Astrocyte (in vitro differentiated cells and primary cell): Measurements from ENCODE around the gene FAHD2A. TPM values are rescaled to one million over a fixed set of nuclear protein-coding genes. Genes with fewer than 3 reads are reported as not detected.
A peak's percentile ranks its signal among the peaks of the same experiment; 100 is the strongest.

ENCODE experiments used
- DNase-seq: peaks from one replicate; pipeline ENCODE4 v3.0.0-alpha.2; 2010; ENCODE audit warnings: low read depth
- FAIRE-seq: peaks from 2 replicates; lab custom pipeline; 2011; peaks lifted over from hg19 to GRCh38; lab: Jason Lieb, UNC
- H2AFZ ChIP-seq: 2 replicates; pipeline ENCODE4 v1.6.0; 2012; ENCODE audit warnings: low read depth, low read length, inconsistent platforms
- H3K27ac ChIP-seq: 2 replicates; pipeline ENCODE4 v1.5.1; 2011; ENCODE audit warnings: low read depth, low read length, inconsistent platforms
- H3K27me3 ChIP-seq: 2 replicates; pipeline ENCODE4 v1.6.0; 2011; ENCODE audit warnings: low read length, inconsistent platforms; ENCODE audit not compliant: insufficient read depth
- H3K36me3 ChIP-seq: 2 replicates; pipeline ENCODE4 v1.5.1; 2011; ENCODE audit warnings: low read length, inconsistent platforms; ENCODE audit not compliant: insufficient read depth
- H3K4me1 ChIP-seq: 2 replicates; pipeline ENCODE4 v1.5.1; 2011; ENCODE audit warnings: low read length, inconsistent platforms; ENCODE audit not compliant: insufficient read depth
- H3K4me2 ChIP-seq: 2 replicates; pipeline ENCODE4 v1.6.0; 2012; ENCODE audit warnings: low read length, inconsistent platforms
- H3K4me3 ChIP-seq: 2 replicates; pipeline ENCODE4 v1.5.1; 2011; ENCODE audit warnings: low read depth, mild to moderate bottlenecking, low read length, inconsistent platforms; ENCODE audit not compliant: insufficient read depth
- H3K79me2 ChIP-seq: 2 replicates; pipeline ENCODE4 v1.6.0; 2012; ENCODE audit warnings: mild to moderate bottlenecking, low read length, inconsistent platforms; ENCODE audit not compliant: insufficient read depth
- H3K9ac ChIP-seq: 2 replicates; pipeline ENCODE4 v1.6.0; 2012; ENCODE audit warnings: mild to moderate bottlenecking, low read length, inconsistent platforms
- H3K9me3 ChIP-seq: 2 replicates; pipeline ENCODE4 v1.5.1; 2012; ENCODE audit warnings: low read depth, mild to moderate bottlenecking, low read length, inconsistent platforms; ENCODE audit not compliant: insufficient read depth
- H4K20me1 ChIP-seq: 2 replicates; pipeline ENCODE4 v1.6.0; 2012; ENCODE audit warnings: low read length, inconsistent platforms; ENCODE audit not compliant: insufficient read depth
- H3K27ac Mint-ChIP-seq: one replicate; pipeline ENCODE4 v1.8.0; 2021; ENCODE audit warnings: mild to moderate bottlenecking, mixed read lengths; ENCODE audit not compliant: unreplicated experiment
- H3K27me3 Mint-ChIP-seq: one replicate; pipeline ENCODE4 v1.8.0; 2021; ENCODE audit warnings: low read depth, mixed read lengths; ENCODE audit not compliant: unreplicated experiment
- H3K36me3 Mint-ChIP-seq: one replicate; pipeline ENCODE4 v1.8.0; 2021; ENCODE audit warnings: low read depth, mixed read lengths; ENCODE audit not compliant: unreplicated experiment
- H3K4me1 Mint-ChIP-seq: one replicate; pipeline ENCODE4 v1.8.0; 2021; ENCODE audit warnings: low read depth, mixed read lengths; ENCODE audit not compliant: unreplicated experiment
- H3K4me3 Mint-ChIP-seq: one replicate; pipeline ENCODE4 v1.8.0; 2021; ENCODE audit warnings: mild to moderate bottlenecking, moderate library complexity, mixed read lengths; ENCODE audit not compliant: unreplicated experiment
- H3K9me3 Mint-ChIP-seq: one replicate; pipeline ENCODE4 v1.8.0; 2021; ENCODE audit warnings: mild to moderate bottlenecking, mixed read lengths; ENCODE audit not compliant: unreplicated experiment
- EZH2 ChIP-seq: IDR thresholded peaks from 2 replicates; pipeline ENCODE4 v1.6.1; 2012; ENCODE audit warnings: mild to moderate bottlenecking, low read length, inconsistent platforms; ENCODE audit not compliant: insufficient read depth
- total RNA-seq: library from RNA; stranded (reverse); gene quantifications from 2 replicates; pipeline ENCODE4 v1.2.1, GENCODE V29; 2021
- TF ChIP-seq, protein P1 (sequence below): IDR thresholded peaks from 2 replicates; pipeline ENCODE4 v1.5.1; 2011; ENCODE audit warnings: low read depth, mild to moderate bottlenecking, inconsistent platforms, low read length, moderate library complexity; ENCODE audit not compliant: insufficient read depth

FAHD2A gene
- total RNA-seq, 1 donor from 2014 or later: 21.9 TPM

DNA sequence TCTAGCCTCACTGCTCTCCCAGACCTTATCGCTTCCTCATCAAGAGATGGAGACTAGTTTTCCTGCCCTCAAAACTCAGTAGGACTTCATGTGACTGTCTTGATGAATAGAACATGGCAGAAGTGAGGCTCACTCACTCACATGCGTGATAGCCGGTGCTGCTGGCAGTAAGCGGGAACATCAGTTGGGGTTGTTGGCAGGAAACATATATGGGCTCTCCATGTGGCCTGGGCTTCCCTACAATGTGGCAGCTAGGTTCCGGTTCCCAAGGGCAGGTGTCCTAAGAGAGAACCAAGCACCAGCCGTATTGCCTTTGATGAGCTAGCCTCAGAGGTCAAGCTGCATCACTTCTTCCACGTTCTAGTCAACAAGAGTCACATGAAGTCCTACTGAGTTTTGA, 15.2 kb upstream of the FAHD2A start:
- Histone ChIP-seq H3K4me3 (no peak overlapping the region), H3K79me2 (no peaks in the 10 kb centered on the region), H4K20me1 (no peaks in the 10 kb centered on the region), H3K27me3 (no peaks in the 10 kb centered on the region), H2AFZ (no peak overlapping the region), H3K4me1 (no peaks in the 10 kb centered on the region), H3K9ac (no peak overlapping the region), H3K4me2 (no peak overlapping the region), H3K9me3 (no peaks in the 10 kb centered on the region), H3K36me3 (no peaks in the 10 kb centered on the region), H3K27ac (no peak overlapping the region)
- DNase-seq: no peak
- no peak overlapping the region for H3K27ac Mint-ChIP-seq
- H3K9me3 Mint-ChIP-seq: peaks cover 7% of the 10 kb centered on the region
- no peak for FAIRE-seq
- no peaks in the 10 kb centered on the region for H3K4me1 Mint-ChIP-seq
- H3K27me3 Mint-ChIP-seq: peaks cover 31% of the 10 kb centered on the region
- no peaks in the 10 kb centered on the region for H3K36me3 Mint-ChIP-seq
- TF ChIP-seq, protein P1, sequence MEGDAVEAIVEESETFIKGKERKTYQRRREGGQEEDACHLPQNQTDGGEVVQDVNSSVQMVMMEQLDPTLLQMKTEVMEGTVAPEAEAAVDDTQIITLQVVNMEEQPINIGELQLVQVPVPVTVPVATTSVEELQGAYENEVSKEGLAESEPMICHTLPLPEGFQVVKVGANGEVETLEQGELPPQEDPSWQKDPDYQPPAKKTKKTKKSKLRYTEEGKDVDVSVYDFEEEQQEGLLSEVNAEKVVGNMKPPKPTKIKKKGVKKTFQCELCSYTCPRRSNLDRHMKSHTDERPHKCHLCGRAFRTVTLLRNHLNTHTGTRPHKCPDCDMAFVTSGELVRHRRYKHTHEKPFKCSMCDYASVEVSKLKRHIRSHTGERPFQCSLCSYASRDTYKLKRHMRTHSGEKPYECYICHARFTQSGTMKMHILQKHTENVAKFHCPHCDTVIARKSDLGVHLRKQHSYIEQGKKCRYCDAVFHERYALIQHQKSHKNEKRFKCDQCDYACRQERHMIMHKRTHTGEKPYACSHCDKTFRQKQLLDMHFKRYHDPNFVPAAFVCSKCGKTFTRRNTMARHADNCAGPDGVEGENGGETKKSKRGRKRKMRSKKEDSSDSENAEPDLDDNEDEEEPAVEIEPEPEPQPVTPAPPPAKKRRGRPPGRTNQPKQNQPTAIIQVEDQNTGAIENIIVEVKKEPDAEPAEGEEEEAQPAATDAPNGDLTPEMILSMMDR: no peak
- no peak for TF ChIP-seq EZH2
- no peak overlapping the region for H3K4me3 Mint-ChIP-seq

DNA sequence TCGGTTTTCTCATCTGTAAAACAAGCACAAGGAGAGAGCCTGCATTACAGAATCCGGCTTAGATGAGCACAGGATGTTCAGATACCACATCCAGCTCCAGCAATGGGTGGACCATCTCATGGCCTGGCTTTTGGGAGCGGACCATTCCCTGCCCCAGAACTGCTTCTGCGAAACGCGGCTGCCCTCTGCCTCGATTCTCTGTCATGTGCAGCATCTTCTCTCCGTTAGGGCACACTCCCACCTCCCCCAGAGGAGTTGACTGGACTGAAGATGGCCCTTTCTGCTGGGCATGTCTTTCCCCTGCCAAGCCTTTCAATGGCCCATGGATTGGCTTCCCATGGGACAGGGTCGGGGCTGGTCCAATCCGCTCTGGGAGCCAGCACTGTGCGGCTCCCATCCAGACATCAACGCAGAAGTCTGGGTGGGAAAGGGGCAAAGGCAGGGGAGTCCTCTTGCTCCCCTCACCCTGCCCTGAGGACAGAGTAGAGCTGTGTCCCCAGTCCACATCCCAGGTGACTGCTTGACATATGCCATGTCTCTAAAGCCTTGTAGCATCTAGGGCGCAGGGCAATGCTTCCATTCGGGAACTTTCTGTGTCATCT, 14.3 kb upstream of the FAHD2A start:
- H3K27ac Mint-ChIP-seq: no peak overlapping the region
- Histone ChIP-seq H3K4me3 (no peak overlapping the region), H4K20me1 (no peaks in the 10 kb centered on the region), H3K4me2 (no peak overlapping the region), H3K4me1 (no peaks in the 10 kb centered on the region), H3K9ac (no peak overlapping the region), H3K36me3 (no peaks in the 10 kb centered on the region), H3K79me2 (no peaks in the 10 kb centered on the region), H3K9me3 (no peaks in the 10 kb centered on the region), H3K27me3 (no peaks in the 10 kb centered on the region), H3K27ac (no peak overlapping the region), H2AFZ (no peak overlapping the region)
- no peaks in the 10 kb centered on the region for H3K4me1 Mint-ChIP-seq
- H3K36me3 Mint-ChIP-seq: no peaks in the 10 kb centered on the region
- H3K9me3 Mint-ChIP-seq: peaks cover 9% of the 10 kb centered on the region
- TF ChIP-seq EZH2: no peak
- TF ChIP-seq, protein P1: no peak
- FAIRE-seq: no peak
- no peak overlapping the region for H3K4me3 Mint-ChIP-seq
- peaks cover 37% of the 10 kb centered on the region for H3K27me3 Mint-ChIP-seq
- DNase-seq: no peak

DNA sequence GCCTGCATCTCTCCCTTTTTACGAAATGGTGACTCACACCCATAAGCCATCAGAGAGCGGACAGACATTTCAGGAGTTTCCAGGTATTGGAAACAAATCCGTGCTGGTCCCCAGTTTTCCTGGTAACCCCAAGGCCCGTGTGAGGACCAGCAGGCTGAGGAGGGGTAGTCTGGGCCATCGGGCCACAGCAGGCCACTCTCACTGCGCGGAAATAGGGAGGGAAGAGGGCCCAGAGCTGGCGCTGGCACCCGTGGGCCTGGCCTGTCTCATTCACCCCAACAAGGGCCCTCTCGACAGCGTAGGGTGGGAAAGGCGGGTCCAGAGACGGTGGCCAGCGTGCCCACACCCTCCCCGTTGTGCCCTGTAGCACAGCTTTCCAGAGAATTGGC, 13.7 kb upstream of the FAHD2A start:
- no peaks in the 10 kb centered on the region for H3K36me3 Mint-ChIP-seq
- peak overlapping the region; percentile 81 for H2AFZ ChIP-seq
- DNase-seq: no peak
- H3K4me1 ChIP-seq: no peaks in the 10 kb centered on the region
- H3K27me3 Mint-ChIP-seq: peaks cover 35% of the 10 kb centered on the region
- no peak overlapping the region for H3K4me3 Mint-ChIP-seq
- H3K9ac ChIP-seq: no peak overlapping the region
- H3K9me3 ChIP-seq: no peaks in the 10 kb centered on the region
- H3K4me1 Mint-ChIP-seq: no peaks in the 10 kb centered on the region
- H3K4me2 ChIP-seq: peak overlapping the region; percentile 22
- no peak for TF ChIP-seq EZH2
- TF ChIP-seq, protein P1: no peak
- H3K79me2 ChIP-seq: no peaks in the 10 kb centered on the region
- no peak overlapping the region for H3K4me3 ChIP-seq
- H3K27ac Mint-ChIP-seq: no peak overlapping the region
- no peak for FAIRE-seq
- peaks cover 2% of the 10 kb centered on the region for H3K27me3 ChIP-seq
- H4K20me1 ChIP-seq: no peaks in the 10 kb centered on the region
- H3K27ac ChIP-seq: no peak overlapping the region
- H3K9me3 Mint-ChIP-seq: peaks cover 9% of the 10 kb centered on the region
- H3K36me3 ChIP-seq: no peaks in the 10 kb centered on the region
